Measurements from ENCODE around the gene RAD54L2. TPM values are rescaled to one million over a fixed set of nuclear protein-coding genes. Genes with fewer than 3 reads are reported as not detected.

The RAD54L2 gene
- total and polyA plus RNA-seq, 4 donors, result 2.1 to 28.9 (median 17.6) TPM

DNA sequence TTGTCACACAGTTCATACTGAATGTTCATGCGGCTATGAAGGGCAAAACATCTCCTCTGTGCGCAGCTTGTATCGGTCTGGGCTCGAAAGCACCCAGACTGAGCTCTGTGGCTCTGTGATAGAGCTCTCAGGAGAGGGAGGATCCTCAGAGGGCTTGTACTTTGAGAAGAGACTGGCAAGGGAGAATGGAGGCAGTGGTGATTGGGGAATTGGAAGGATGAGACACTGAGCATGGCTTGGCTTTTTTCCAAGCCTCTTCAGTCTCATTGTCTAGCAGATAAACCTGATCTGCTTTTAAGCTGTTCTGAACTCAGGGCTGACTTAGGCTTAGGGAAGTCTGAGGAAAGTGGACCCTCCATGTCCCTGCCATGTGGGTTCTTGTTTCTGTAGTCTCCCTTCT is 43.0 kb downstream of the RAD54L2 start:
- WGBS, 2 donors, result 97 to 99% methylated on average over 4 of the region's 4 CpGs
- no peak for ATAC-seq (ENCODE audit: low FRiP score)
- no peaks in the 10 kb centered on the region for H3K27me3 ChIP-seq (ENCODE audit: control insufficient read depth in 1 of 2, insufficient read depth in 2 of 2, low read length in 1 of 2)
- peaks cover 0 to 2% of the 10 kb centered on the region in 2 donors for H3K36me3 ChIP-seq (ENCODE audit: control insufficient read depth in 1 of 2, insufficient read depth in 2 of 2, low read length in 1 of 2)
- H3K27ac ChIP-seq (ENCODE audit: low read depth in 1 of 2, low read length in 2 of 2), result no peak overlapping the region
- intact Hi-C loops (cut with DNase I), result no loop called here
- no peak overlapping the region for H3K4me3 ChIP-seq (ENCODE audit: low read length in 2 of 2)
- no peak for DNase-seq
- H3K9me3 ChIP-seq (ENCODE audit: control insufficient read depth, low read length), result no peaks in the 10 kb centered on the region
- H3K4me1 ChIP-seq (ENCODE audit: control insufficient read depth in 1 of 2, insufficient read depth in 2 of 2, low read length in 2 of 2), result no peaks in the 10 kb centered on the region

GRCh38 chr3:51585197-51585596 is 46.7 kb downstream of the RAD54L2 start:
- Histone ChIP-seq H3K27ac (ENCODE audit: low read depth in 1 of 2, low read length in 2 of 2) (no peak overlapping the region), H3K9me3 (ENCODE audit: control insufficient read depth, low read length) (no peaks in the 10 kb centered on the region), H3K27me3 (ENCODE audit: control insufficient read depth in 1 of 2, insufficient read depth in 2 of 2, low read length in 1 of 2) (no peaks in the 10 kb centered on the region), H3K4me3 (ENCODE audit: low read length in 2 of 2) (no peak overlapping the region), H3K36me3 (ENCODE audit: control insufficient read depth in 1 of 2, insufficient read depth in 2 of 2, low read length in 1 of 2) (peaks cover 0 to 5% of the 10 kb centered on the region in 2 donors), H3K4me1 (ENCODE audit: control insufficient read depth in 1 of 2, insufficient read depth in 2 of 2, low read length in 2 of 2) (no peaks in the 10 kb centered on the region)
- ATAC-seq (ENCODE audit: low FRiP score), result no peak
- 88 to 89% methylated on average over 4 of the region's 4 CpGs for WGBS, 2 donors
- no peak for DNase-seq
- intact Hi-C loops (cut with DNase I), result no loop called here

GRCh38 chr3:51585871-51586270 is 47.4 kb downstream of the RAD54L2 start:
- no peaks in the 10 kb centered on the region for H3K4me1 ChIP-seq (ENCODE audit: control insufficient read depth in 1 of 2, insufficient read depth in 2 of 2, low read length in 2 of 2)
- H3K27me3 ChIP-seq (ENCODE audit: control insufficient read depth in 1 of 2, insufficient read depth in 2 of 2, low read length in 1 of 2), result no peaks in the 10 kb centered on the region
- no peaks in the 10 kb centered on the region for H3K9me3 ChIP-seq (ENCODE audit: control insufficient read depth, low read length)
- no peak for DNase-seq
- no peak for ATAC-seq (ENCODE audit: low FRiP score)
- H3K36me3 ChIP-seq (ENCODE audit: control insufficient read depth in 1 of 2, insufficient read depth in 2 of 2, low read length in 1 of 2), result peaks cover 1 to 7% of the 10 kb centered on the region in 2 donors
- intact Hi-C loops (cut with DNase I), result no loop called here
- H3K27ac ChIP-seq (ENCODE audit: low read depth in 1 of 2, low read length in 2 of 2), result no peak overlapping the region
- no peak overlapping the region for H3K4me3 ChIP-seq (ENCODE audit: low read length in 2 of 2)
- WGBS, 2 donors, result 92% methylated on average over 3 of the region's 3 CpGs

Other genes with a start within 250 kb of the RAD54L2 start
- 100 to 1,000 TPM in 1 of 2 donors, 10 to 100 TPM in 1; 78.9 to 108 TPM for gene MANF, start 153.4 kb upstream of the RAD54L2 start, total RNA-seq
- gene MANF, start 153.4 kb upstream of the RAD54L2 start, polyA plus RNA-seq, result 10 to 100 TPM; 47.7 to 67.1 TPM
- gene RBM15B, start 147.4 kb upstream of the RAD54L2 start, total RNA-seq, result 10 to 100 TPM; 22.4 to 25.4 TPM
- gene RBM15B, start 147.4 kb upstream of the RAD54L2 start, polyA plus RNA-seq, result 1 to 10 TPM; 6.9 to 10.0 TPM
- gene DCAF1, start 38.7 kb upstream of the RAD54L2 start, total RNA-seq, result 10 to 100 TPM; 18.5 to 19.0 TPM
- 1 to 10 TPM; 3.9 to 7.6 TPM for gene DCAF1, start 38.7 kb upstream of the RAD54L2 start, polyA plus RNA-seq
- 10 to 100 TPM; 18.2 to 26.0 TPM for gene TEX264, start 132.5 kb downstream of the RAD54L2 start, total RNA-seq
- 10 to 100 TPM; 25.0 to 40.7 TPM for gene TEX264, start 132.5 kb downstream of the RAD54L2 start, polyA plus RNA-seq
- gene GRM2, start 168.3 kb downstream of the RAD54L2 start, total RNA-seq, result under 1 TPM; 0.52 to 0.87 TPM
- under 1 TPM in 1 of 2 donors, not detected in 1; 0.18 TPM for gene GRM2, start 168.3 kb downstream of the RAD54L2 start, polyA plus RNA-seq
- not detected for gene IQCF6, start 240.5 kb downstream of the RAD54L2 start, total RNA-seq
- gene IQCF6, start 240.5 kb downstream of the RAD54L2 start, polyA plus RNA-seq, result not detected

Measured in aorta (tissue), 5 donors.